HepG2 (cell line): Measurements from ENCODE around the gene DCDC2C. TPM values are rescaled to one million over a fixed set of nuclear protein-coding genes. Genes with fewer than 3 reads are reported as not detected.

Experiments used
- CHCHD3 ChIP-seq: sonication (generic); formaldehyde crosslinking; IDR thresholded peaks from 2 replicates; pipeline ENCODE4 v1.8.0; 2022; ENCODE audit warnings: mild to moderate bottlenecking, missing genetic modification reagents, moderate library complexity
- DMAP1 ChIP-seq: IDR thresholded peaks from 2 replicates; pipeline ENCODE4 v1.6.1; 2016
- FOXP4 ChIP-seq: sonication (generic); formaldehyde crosslinking; IDR thresholded peaks from 2 replicates; pipeline ENCODE4 v1.4.0; 2020; ENCODE audit warnings: missing genetic modification reagents
- HDAC1 ChIP-seq: sonication (generic); formaldehyde crosslinking; IDR thresholded peaks from 2 replicates; pipeline ENCODE4 v1.5.1; 2020; ENCODE audit warnings: mild to moderate bottlenecking, missing genetic modification reagents
- NR2C2 ChIP-seq: sonication (generic); formaldehyde crosslinking; IDR thresholded peaks from 2 replicates; pipeline ENCODE4 v1.4.0; 2020; ENCODE audit warnings: missing genetic modification reagents, mild to moderate bottlenecking, moderate library complexity, borderline replicate concordance
- PREB ChIP-seq: sonication (generic); formaldehyde crosslinking; IDR thresholded peaks from 2 replicates; pipeline ENCODE4 v1.4.0; 2020; ENCODE audit warnings: missing genetic modification reagents
- SP140L ChIP-seq: sonication (generic); formaldehyde crosslinking; IDR thresholded peaks from 2 replicates; pipeline ENCODE4 v1.4.0; 2020; ENCODE audit warnings: missing genetic modification reagents, borderline replicate concordance
- SRSF9 ChIP-seq: fragments of 200-400 bp; formaldehyde crosslinking; IDR thresholded peaks from 2 replicates; pipeline ENCODE4 v1.6.1; 2018; ENCODE audit warnings: borderline replicate concordance, mild to moderate bottlenecking, low read depth, low read length; ENCODE audit not compliant: insufficient read depth, poor library complexity, severe bottlenecking
- WIZ ChIP-seq: sonication (generic); formaldehyde crosslinking; IDR thresholded peaks from 2 replicates; pipeline ENCODE4 v1.5.1; 2020; ENCODE audit warnings: mild to moderate bottlenecking, missing genetic modification reagents
- YEATS2 ChIP-seq: sonication (generic); formaldehyde crosslinking; IDR thresholded peaks from 2 replicates; pipeline ENCODE4 v1.4.0; 2020; ENCODE audit warnings: missing genetic modification reagents, borderline replicate concordance
- ZBED4 ChIP-seq: sonication (generic); formaldehyde crosslinking; IDR thresholded peaks from 2 replicates; pipeline ENCODE4 v1.4.0; 2020; ENCODE audit warnings: missing genetic modification reagents, borderline replicate concordance
- ZNF101 ChIP-seq: sonication (generic); formaldehyde crosslinking; IDR thresholded peaks from 2 replicates; pipeline ENCODE4 v1.4.0; 2020; ENCODE audit warnings: mild to moderate bottlenecking, low read depth, missing genetic modification reagents, borderline replicate concordance
- ZNF572 ChIP-seq: sonication (generic); formaldehyde crosslinking; IDR thresholded peaks from 2 replicates; pipeline ENCODE4 v1.5.1; 2020; ENCODE audit warnings: mild to moderate bottlenecking, missing genetic modification reagents
- ZNF674 ChIP-seq: sonication (generic); formaldehyde crosslinking; IDR thresholded peaks from 2 replicates; pipeline ENCODE4 v1.5.0; 2020; ENCODE audit warnings: low read depth, mild to moderate bottlenecking, missing genetic modification reagents
- polyA plus RNA-seq, 8 experiments: library from polyadenylated mRNA; depleted of rRNA in 3 of 8; stranded (reverse) in 7 of 8; unstranded in 1 of 8; fragments of >200 nt; fragmentation: Illumina TruSeq in 4 of 8; extraction: Trizol in 4 of 8; gene quantifications; 2 replicates each; pipeline versions ENCODE4 v1.2.1 to v1.2.3, GENCODE V29; 2011 to 2016; ENCODE audit warnings: low read depth in 4 of 8, missing spikeins in 1 of 8, mixed read lengths in 1 of 8; ENCODE audit not compliant: insufficient read depth in 1 of 8
- total RNA-seq, 5 experiments: library from RNA; depleted of rRNA; stranded (reverse); fragments of >200 nt; fragmentation: Illumina TruSeq; extraction: Trizol; gene quantifications; 2 replicates each; pipeline ENCODE4 v1.2.3, GENCODE V29; 2016; ENCODE audit warnings: low read depth in 1 of 5
- TF ChIP-seq, protein P1 (sequence below): IDR thresholded peaks from 2 replicates; pipeline ENCODE4 v1.6.1; 2016; ENCODE audit warnings: low read depth, missing genetic modification reagents, missing compliant biosample characterization

Gene DCDC2C
- total and polyA plus RNA-seq, 2 of the 13 experiments (the other 11 are each of a cell fraction or from before 2014, with no cell fraction given): not detected

DNA sequence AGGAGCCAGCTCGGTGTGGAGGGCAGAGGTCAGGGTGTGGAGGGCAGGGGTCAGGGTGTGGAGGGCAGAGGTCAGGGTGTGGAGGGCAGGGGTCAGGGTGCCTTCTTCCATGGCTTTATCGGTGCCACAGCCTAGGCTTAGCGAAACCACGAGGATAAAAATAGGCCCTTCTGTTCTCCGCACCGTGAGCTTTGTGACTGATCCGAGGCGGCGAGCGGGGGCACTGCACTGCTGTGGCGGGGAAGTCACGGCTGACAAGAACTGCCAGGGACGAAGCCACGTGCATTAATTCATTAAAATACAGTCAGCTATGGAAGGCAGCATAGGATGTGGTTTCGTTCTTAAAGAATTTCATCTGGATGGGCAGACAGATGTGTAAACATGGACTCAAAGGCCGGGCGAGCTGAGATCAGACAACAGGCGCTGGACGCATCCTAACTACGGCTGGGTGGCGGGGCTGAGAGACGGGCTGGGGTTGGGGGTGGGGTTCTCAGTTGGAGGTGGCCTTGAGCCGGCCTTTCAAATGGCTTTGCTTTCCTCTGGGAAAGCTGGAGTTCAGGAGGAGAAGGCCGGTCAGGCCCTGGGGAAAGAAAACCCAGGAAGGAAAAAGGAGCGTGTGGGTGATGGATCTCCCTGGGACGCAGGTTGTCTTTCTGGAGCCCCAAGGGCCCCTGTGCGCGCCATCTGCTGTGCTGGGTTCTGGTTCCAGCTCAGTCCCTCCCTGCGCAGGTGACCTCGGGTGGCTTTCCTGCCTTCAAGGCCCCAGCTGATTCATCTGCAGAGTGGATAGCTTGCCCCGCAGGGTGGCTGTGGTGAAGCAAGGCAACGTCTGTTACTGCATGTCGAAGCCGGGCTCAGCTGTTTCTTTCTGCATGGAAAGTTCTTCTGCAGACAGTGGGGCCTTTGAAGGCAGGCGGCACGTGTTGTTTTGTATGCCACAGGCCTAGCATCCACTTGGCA is 46.3 kb upstream of the DCDC2C start (continued):
- TF ChIP-seq ZNF572 (CRISPR knock-in tag) (peak; percentile 78; the same call in 1 of the 2 replicates), ZBED4 (CRISPR knock-in tag) (0 out of 2 replicates have a peak, but pooled peaks have one; percentile 14), NR2C2 (CRISPR knock-in tag) (peak; percentile 97), HDAC1 (CRISPR knock-in tag) (peak; percentile 45), ZNF674 (CRISPR knock-in tag) (peak; percentile 43; the same call in 1 of the 2 replicates), SP140L (CRISPR knock-in tag) (no peak), CHCHD3 (CRISPR knock-in tag) (no peak), PREB (CRISPR knock-in tag) (no peak), SRSF9 (no peak), DMAP1 (peak; percentile 59; the same call in 1 of the 2 replicates), ZNF101 (CRISPR knock-in tag) (no peak), WIZ (CRISPR knock-in tag) (0 out of 2 replicates have a peak, but pooled peaks have one; percentile 43), FOXP4 (CRISPR knock-in tag) (peak; percentile 41; the same call in 1 of the 2 replicates), YEATS2 (CRISPR knock-in tag) (no peak)
- TF ChIP-seq, protein P1, sequence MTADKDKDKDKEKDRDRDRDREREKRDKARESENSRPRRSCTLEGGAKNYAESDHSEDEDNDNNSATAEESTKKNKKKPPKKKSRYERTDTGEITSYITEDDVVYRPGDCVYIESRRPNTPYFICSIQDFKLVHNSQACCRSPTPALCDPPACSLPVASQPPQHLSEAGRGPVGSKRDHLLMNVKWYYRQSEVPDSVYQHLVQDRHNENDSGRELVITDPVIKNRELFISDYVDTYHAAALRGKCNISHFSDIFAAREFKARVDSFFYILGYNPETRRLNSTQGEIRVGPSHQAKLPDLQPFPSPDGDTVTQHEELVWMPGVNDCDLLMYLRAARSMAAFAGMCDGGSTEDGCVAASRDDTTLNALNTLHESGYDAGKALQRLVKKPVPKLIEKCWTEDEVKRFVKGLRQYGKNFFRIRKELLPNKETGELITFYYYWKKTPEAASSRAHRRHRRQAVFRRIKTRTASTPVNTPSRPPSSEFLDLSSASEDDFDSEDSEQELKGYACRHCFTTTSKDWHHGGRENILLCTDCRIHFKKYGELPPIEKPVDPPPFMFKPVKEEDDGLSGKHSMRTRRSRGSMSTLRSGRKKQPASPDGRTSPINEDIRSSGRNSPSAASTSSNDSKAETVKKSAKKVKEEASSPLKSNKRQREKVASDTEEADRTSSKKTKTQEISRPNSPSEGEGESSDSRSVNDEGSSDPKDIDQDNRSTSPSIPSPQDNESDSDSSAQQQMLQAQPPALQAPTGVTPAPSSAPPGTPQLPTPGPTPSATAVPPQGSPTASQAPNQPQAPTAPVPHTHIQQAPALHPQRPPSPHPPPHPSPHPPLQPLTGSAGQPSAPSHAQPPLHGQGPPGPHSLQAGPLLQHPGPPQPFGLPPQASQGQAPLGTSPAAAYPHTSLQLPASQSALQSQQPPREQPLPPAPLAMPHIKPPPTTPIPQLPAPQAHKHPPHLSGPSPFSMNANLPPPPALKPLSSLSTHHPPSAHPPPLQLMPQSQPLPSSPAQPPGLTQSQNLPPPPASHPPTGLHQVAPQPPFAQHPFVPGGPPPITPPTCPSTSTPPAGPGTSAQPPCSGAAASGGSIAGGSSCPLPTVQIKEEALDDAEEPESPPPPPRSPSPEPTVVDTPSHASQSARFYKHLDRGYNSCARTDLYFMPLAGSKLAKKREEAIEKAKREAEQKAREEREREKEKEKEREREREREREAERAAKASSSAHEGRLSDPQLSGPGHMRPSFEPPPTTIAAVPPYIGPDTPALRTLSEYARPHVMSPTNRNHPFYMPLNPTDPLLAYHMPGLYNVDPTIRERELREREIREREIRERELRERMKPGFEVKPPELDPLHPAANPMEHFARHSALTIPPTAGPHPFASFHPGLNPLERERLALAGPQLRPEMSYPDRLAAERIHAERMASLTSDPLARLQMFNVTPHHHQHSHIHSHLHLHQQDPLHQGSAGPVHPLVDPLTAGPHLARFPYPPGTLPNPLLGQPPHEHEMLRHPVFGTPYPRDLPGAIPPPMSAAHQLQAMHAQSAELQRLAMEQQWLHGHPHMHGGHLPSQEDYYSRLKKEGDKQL (CRISPR knock-in tag): no peak
